HCT116 (cell line): Measurements from ENCODE around the gene TXNDC17. TPM values are rescaled to one million over a fixed set of nuclear protein-coding genes. Genes with fewer than 3 reads are reported as not detected.

Source experiments
- ATAC-seq: fragments of 200-7000 bp; cut with Tn5 transposase; 2 replicates; pipeline ENCODE4 v1.9.1; 2020; ENCODE audit warnings: mild to moderate bottlenecking, moderate library complexity
- BruUV-seq: library from RNA; stranded (reverse); fragments of 400-500 nt; replicated peaks from 2 replicates; lab custom pipeline; 2021; lab: Mats Ljungman, UMichigan
- CTCF ChIA-PET: fragments of 300-600 bp; sonication (Branson Sonifier 250); formaldehyde crosslinking; loops from one replicate; lab custom pipeline; 2021; ENCODE audit warnings: antibody characterized with exemption; lab: Charles Lee
- POLR2A ChIA-PET: fragments of 300-600, 350-600 bp; sonication (Branson Sonifier 250); formaldehyde crosslinking; loops from one replicate; lab custom pipeline; 2021; ENCODE audit warnings: antibody characterized with exemption; lab: Charles Lee
- RAD21 ChIA-PET, 2 experiments: fragments of 300-600 bp; sonication (Branson Sonifier 250); formaldehyde crosslinking; loops; one replicate each; lab custom pipeline; 2023; ENCODE audit warnings: low total read pairs in 2 of 2; ENCODE audit not compliant: uncharacterized antibody in 2 of 2, unreplicated experiment in 2 of 2, low non-redundant PET in 1 of 2; lab: Charles Lee
- DNase-seq: peaks from one replicate; pipeline ENCODE4 v3.0.0-alpha.2; 2010; ENCODE audit warnings: low read depth, low spot score
- H2AFZ ChIP-seq: fragments of 200-600 bp; shearing (Covaris generic), sonication (generic); 2 replicates; pipeline ENCODE4 v1.6.1; 2017; ENCODE audit warnings: low read depth, mixed run types, mixed read lengths, antibody characterized with exemption, low read length; ENCODE audit not compliant: poor library complexity, severe bottlenecking
- H3K27ac ChIP-seq: 2 replicates; pipeline ENCODE4 v1.5.1; 2012; ENCODE audit warnings: low read depth, low read length
- H3K27me3 ChIP-seq: fragments of 200-600 bp; sonication (generic); 2 replicates; pipeline ENCODE4 v1.6.1; 2016; ENCODE audit warnings: mixed run types, low read length, mixed read lengths; ENCODE audit not compliant: insufficient read depth
- H3K36me3 ChIP-seq, 2 experiments: fragments of 200-500 bp in 1 of 2; fragments of 200-600 bp in 1 of 2; sonication (Bioruptor generic) in 1 of 2; sonication (generic) in 1 of 2; 2 replicates each; pipeline versions ENCODE4 v1.5.1 to v1.6.1; 2014 to 2016; ENCODE audit warnings: low read length in 2 of 2, inconsistent platforms in 1 of 2, mixed read lengths in 1 of 2, mixed run types in 1 of 2; ENCODE audit not compliant: insufficient read depth in 2 of 2, control insufficient read depth in 1 of 2
- H3K4me1 ChIP-seq, 2 experiments: fragments of 200-600 bp in 1 of 2; sonication (generic) in 1 of 2; 2 replicates each; pipeline versions ENCODE4 v1.5.1 to v1.6.1; 2012 to 2017; ENCODE audit warnings: low read length in 2 of 2, inconsistent platforms in 1 of 2, mild to moderate bottlenecking in 1 of 2, mixed read lengths in 1 of 2, mixed run types in 1 of 2, moderate library complexity in 1 of 2; ENCODE audit not compliant: insufficient read depth in 2 of 2, control insufficient read depth in 1 of 2
- H3K4me2 ChIP-seq: fragments of 200-600 bp; sonication (generic); 2 replicates; pipeline ENCODE4 v1.6.1; 2017; ENCODE audit warnings: mixed run types, low read length, mixed read lengths
- H3K4me3 ChIP-seq, 2 experiments: fragments of 200-600 bp in 1 of 2; sonication (generic) in 1 of 2; replicated peaks in 1 of 2; 2 replicates each; pipeline ENCODE4 v1.5.1; 2011 to 2016; ENCODE audit warnings: low read length in 2 of 2, control low read depth in 1 of 2, low read depth in 1 of 2, mild to moderate bottlenecking in 1 of 2, mixed read lengths in 1 of 2, mixed run types in 1 of 2
- H3K79me2 ChIP-seq: fragments of 200-600 bp; sonication (generic); 2 replicates; pipeline ENCODE4 v1.6.1; 2017; ENCODE audit warnings: mild to moderate bottlenecking, mixed run types, low read length, moderate library complexity, mixed read lengths; ENCODE audit not compliant: insufficient read depth
- H3K9ac ChIP-seq: fragments of 200-600 bp; sonication (generic); 2 replicates; pipeline ENCODE4 v1.6.1; 2016; ENCODE audit warnings: low read length, mixed read lengths
- H3K9me2 ChIP-seq: fragments of 200-600 bp; sonication (generic), shearing (Covaris generic); 2 replicates; pipeline ENCODE4 v1.6.1; 2017; ENCODE audit warnings: mixed run types, mild to moderate bottlenecking, moderate library complexity; ENCODE audit not compliant: insufficient read depth
- H3K9me3 ChIP-seq, 2 experiments: fragments of 200-500 bp in 1 of 2; fragments of 200-600 bp in 1 of 2; sonication (Bioruptor generic) in 1 of 2; sonication (generic) in 1 of 2; 2 replicates each; pipeline ENCODE4 v1.6.1; 2014 to 2017; ENCODE audit warnings: low read length in 2 of 2, mixed read lengths in 2 of 2, inconsistent platforms in 1 of 2, low read depth in 1 of 2, mild to moderate bottlenecking in 1 of 2, mixed run types in 1 of 2, moderate library complexity in 1 of 2; ENCODE audit not compliant: control insufficient read depth in 1 of 2, insufficient read depth in 1 of 2
- H4K20me1 ChIP-seq: fragments of 200-600 bp; sonication (generic), shearing (Covaris generic); 2 replicates; pipeline ENCODE4 v1.6.1; 2017; ENCODE audit warnings: mixed run types, mild to moderate bottlenecking, moderate library complexity; ENCODE audit not compliant: insufficient read depth
- ATF3 ChIP-seq: IDR thresholded peaks from 2 replicates; pipeline ENCODE4 v1.6.1; 2012
- CBX3 ChIP-seq: IDR thresholded peaks from 2 replicates; pipeline ENCODE4 v1.6.1; 2012; ENCODE audit warnings: low read depth
- CEBPB ChIP-seq: IDR thresholded peaks from 2 replicates; pipeline ENCODE4 v1.6.1; 2012; ENCODE audit warnings: low read depth
- CTCF ChIP-seq, 3 experiments: fragments of 200-600 bp in 1 of 3; sonication (generic) in 1 of 3; IDR thresholded peaks in 2 of 3; conservative IDR thresholded peaks in 1 of 3; 2 replicates each; pipeline ENCODE4 v1.5.1; 2012 to 2017; ENCODE audit warnings: low read depth in 2 of 3, low read length in 2 of 3, antibody characterized with exemption in 1 of 3, borderline replicate concordance in 1 of 3, control low read depth in 1 of 3, mild to moderate bottlenecking in 1 of 3, mixed read lengths in 1 of 3, mixed run types in 1 of 3, moderate library complexity in 1 of 3; ENCODE audit not compliant: insufficient read depth in 1 of 3
- EZH2 ChIP-seq: fragments of 200-600 bp; sonication (generic); IDR thresholded peaks from 2 replicates; pipeline ENCODE4 v1.6.1; 2017; ENCODE audit warnings: antibody characterized with exemption, mixed run types
- EZH2phosphoT487 ChIP-seq: fragments of 200-600 bp; IDR thresholded peaks from 2 replicates; pipeline ENCODE4 v1.6.1; 2018; ENCODE audit warnings: antibody characterized with exemption, borderline replicate concordance
- FOSL1 ChIP-seq: IDR thresholded peaks from 2 replicates; pipeline ENCODE4 v1.6.1; 2012; ENCODE audit warnings: low read depth
- POLR2A ChIP-seq: IDR thresholded peaks from 2 replicates; pipeline ENCODE4 v1.7.0; 2011; ENCODE audit warnings: borderline replicate concordance; ENCODE audit not compliant: insufficient read depth, insufficient read length; ENCODE audit errors: extremely low read depth
- POLR2AphosphoS5 ChIP-seq: IDR thresholded peaks from 2 replicates; pipeline ENCODE4 v1.6.1; 2011; ENCODE audit warnings: mild to moderate bottlenecking, low read depth, low read length, moderate library complexity
- RAD21 ChIP-seq: IDR thresholded peaks from 2 replicates; pipeline ENCODE4 v1.6.1; 2012; ENCODE audit warnings: low read depth, mild to moderate bottlenecking
- SIN3A ChIP-seq: IDR thresholded peaks from 2 replicates; pipeline ENCODE4 v1.6.1; 2012; ENCODE audit warnings: low read depth
- SP1 ChIP-seq: IDR thresholded peaks from 2 replicates; pipeline ENCODE4 v1.6.1; 2012; ENCODE audit warnings: low read depth
- TCF7L2 ChIP-seq: IDR thresholded peaks from 2 replicates; pipeline ENCODE4 v1.7.0; 2011; ENCODE audit warnings: borderline replicate concordance, inconsistent platforms; ENCODE audit not compliant: insufficient read depth, insufficient read length; ENCODE audit errors: extremely low read depth
- YY1 ChIP-seq: IDR thresholded peaks from 2 replicates; pipeline ENCODE4 v1.6.1; 2011; ENCODE audit warnings: low read length, low read depth, moderate library complexity, mild to moderate bottlenecking; ENCODE audit not compliant: insufficient replicate concordance; ENCODE audit errors: extremely low read depth
- ZNF274 ChIP-seq: fragments of 200-500 bp; sonication (Bioruptor generic); IDR thresholded peaks from 2 replicates; pipeline ENCODE4 v1.6.1; 2014; ENCODE audit warnings: mild to moderate bottlenecking, low read depth, low read length, inconsistent platforms
- intact Hi-C: fragments of 100-400 bp; cut with micrococcal nuclease; formaldehyde crosslinking; loops from 2 replicates; pipeline ENCODE4 v1.10.0; 2022
- total RNA-seq: library from RNA; stranded (reverse); gene quantifications from one replicate; pipeline ENCODE4 v1.2.1, GENCODE V29; 2021; ENCODE audit not compliant: unreplicated experiment
- TF ChIP-seq, protein P1 (sequence below): IDR thresholded peaks from 2 replicates; pipeline ENCODE4 v1.6.1; 2011; ENCODE audit warnings: mild to moderate bottlenecking, low read length, moderate library complexity; ENCODE audit not compliant: insufficient replicate concordance; ENCODE audit errors: extremely low read depth
- TF ChIP-seq, protein P2 (sequence below): IDR thresholded peaks from 2 replicates; pipeline ENCODE4 v1.6.1; 2012
- TF ChIP-seq, protein P3 (sequence below): IDR thresholded peaks from 2 replicates; pipeline ENCODE4 v1.6.1; 2012; ENCODE audit warnings: low read depth

The TXNDC17 gene
- total RNA-seq, 1 experiment from 2014 or later: 121 TPM

GRCh38 chr17:6669479-6670212 is 28.8 kb downstream of the TXNDC17 start:
- H2AFZ ChIP-seq: no peak overlapping the region
- H3K27ac ChIP-seq: peak overlapping the region; percentile 43; the same call in 1 of the 2 replicates
- no peaks in the 10 kb centered on the region for H3K9me3 ChIP-seq
- intact Hi-C loops: no loop called here
- H3K4me1 ChIP-seq: peaks cover 19 to 47% of the 10 kb centered on the region in 2 experiments
- no peaks in the 10 kb centered on the region for H3K36me3 ChIP-seq
- ChIA-PET RAD21 (no interaction called here), POLR2A (interaction anchor here (0.6 to 2.6 kb wide), 4 partner anchors 116 to 366 kb away, joined by 3 to 8 read pairs (median 3); partner anchors contain the start of gene SLC16A13), CTCF (interaction anchor here (0.8 to 3.1 kb wide), 6 partner anchors 32 to 383 kb away, joined by 3 to 17 read pairs (median 8); no protein-coding TSS in a partner anchor)
- peak overlapping the region in 1 of 2 experiments; percentile 33; a peak in 3 of 4 replicates for H3K4me3 ChIP-seq
- H3K9me2 ChIP-seq: no peaks in the 10 kb centered on the region
- no peaks in the 10 kb centered on the region for H3K79me2 ChIP-seq
- H3K27me3 ChIP-seq: no peaks in the 10 kb centered on the region
- no peaks in the 10 kb centered on the region for H4K20me1 ChIP-seq
- BruUV-seq: TSS peak; percentile 95
- ATAC-seq (peak; percentile 84), DNase-seq (peak; percentile 80)
- peak overlapping the region; percentile 80 for H3K4me2 ChIP-seq
- H3K9ac ChIP-seq: peak overlapping the region; percentile 35
- TF ChIP-seq EZH2 (no peak), ZNF274 (no peak), YY1 (no peak), CEBPB (no peak), EZH2phosphoT487 (no peak), CBX3 (peak; percentile 59; the same call in 1 of the 2 replicates), FOSL1 (peak; percentile 79), CTCF (IDR thresholded peaks at IDR 0.05 in 2 of 3, conservative IDR thresholded peaks at IDR 0.05 in 1 of 3; ENCODE audit: borderline replicate concordance in 1 of 3, insufficient read depth in 1 of 3, low read depth in 2 of 3, low read length in 2 of 3) (no peak), ATF3 (no peak), POLR2AphosphoS5 (peak; percentile 62), SP1 (peak; percentile 74), SIN3A (no peak), POLR2A (no peak), TCF7L2 (no peak), RAD21 (peak; percentile 31)
- TF ChIP-seq, protein P1, sequence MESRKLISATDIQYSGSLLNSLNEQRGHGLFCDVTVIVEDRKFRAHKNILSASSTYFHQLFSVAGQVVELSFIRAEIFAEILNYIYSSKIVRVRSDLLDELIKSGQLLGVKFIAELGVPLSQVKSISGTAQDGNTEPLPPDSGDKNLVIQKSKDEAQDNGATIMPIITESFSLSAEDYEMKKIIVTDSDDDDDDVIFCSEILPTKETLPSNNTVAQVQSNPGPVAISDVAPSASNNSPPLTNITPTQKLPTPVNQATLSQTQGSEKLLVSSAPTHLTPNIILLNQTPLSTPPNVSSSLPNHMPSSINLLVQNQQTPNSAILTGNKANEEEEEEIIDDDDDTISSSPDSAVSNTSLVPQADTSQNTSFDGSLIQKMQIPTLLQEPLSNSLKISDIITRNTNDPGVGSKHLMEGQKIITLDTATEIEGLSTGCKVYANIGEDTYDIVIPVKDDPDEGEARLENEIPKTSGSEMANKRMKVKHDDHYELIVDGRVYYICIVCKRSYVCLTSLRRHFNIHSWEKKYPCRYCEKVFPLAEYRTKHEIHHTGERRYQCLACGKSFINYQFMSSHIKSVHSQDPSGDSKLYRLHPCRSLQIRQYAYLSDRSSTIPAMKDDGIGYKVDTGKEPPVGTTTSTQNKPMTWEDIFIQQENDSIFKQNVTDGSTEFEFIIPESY: no peak
- TF ChIP-seq, protein P2, sequence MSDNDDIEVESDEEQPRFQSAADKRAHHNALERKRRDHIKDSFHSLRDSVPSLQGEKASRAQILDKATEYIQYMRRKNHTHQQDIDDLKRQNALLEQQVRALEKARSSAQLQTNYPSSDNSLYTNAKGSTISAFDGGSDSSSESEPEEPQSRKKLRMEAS: peak; percentile 60
- TF ChIP-seq, protein P3, sequence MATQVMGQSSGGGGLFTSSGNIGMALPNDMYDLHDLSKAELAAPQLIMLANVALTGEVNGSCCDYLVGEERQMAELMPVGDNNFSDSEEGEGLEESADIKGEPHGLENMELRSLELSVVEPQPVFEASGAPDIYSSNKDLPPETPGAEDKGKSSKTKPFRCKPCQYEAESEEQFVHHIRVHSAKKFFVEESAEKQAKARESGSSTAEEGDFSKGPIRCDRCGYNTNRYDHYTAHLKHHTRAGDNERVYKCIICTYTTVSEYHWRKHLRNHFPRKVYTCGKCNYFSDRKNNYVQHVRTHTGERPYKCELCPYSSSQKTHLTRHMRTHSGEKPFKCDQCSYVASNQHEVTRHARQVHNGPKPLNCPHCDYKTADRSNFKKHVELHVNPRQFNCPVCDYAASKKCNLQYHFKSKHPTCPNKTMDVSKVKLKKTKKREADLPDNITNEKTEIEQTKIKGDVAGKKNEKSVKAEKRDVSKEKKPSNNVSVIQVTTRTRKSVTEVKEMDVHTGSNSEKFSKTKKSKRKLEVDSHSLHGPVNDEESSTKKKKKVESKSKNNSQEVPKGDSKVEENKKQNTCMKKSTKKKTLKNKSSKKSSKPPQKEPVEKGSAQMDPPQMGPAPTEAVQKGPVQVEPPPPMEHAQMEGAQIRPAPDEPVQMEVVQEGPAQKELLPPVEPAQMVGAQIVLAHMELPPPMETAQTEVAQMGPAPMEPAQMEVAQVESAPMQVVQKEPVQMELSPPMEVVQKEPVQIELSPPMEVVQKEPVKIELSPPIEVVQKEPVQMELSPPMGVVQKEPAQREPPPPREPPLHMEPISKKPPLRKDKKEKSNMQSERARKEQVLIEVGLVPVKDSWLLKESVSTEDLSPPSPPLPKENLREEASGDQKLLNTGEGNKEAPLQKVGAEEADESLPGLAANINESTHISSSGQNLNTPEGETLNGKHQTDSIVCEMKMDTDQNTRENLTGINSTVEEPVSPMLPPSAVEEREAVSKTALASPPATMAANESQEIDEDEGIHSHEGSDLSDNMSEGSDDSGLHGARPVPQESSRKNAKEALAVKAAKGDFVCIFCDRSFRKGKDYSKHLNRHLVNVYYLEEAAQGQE: no peak
